Measurements from ENCODE around the gene LANCL3. TPM values are rescaled to one million over a fixed set of nuclear protein-coding genes. Genes with fewer than 3 reads are reported as not detected.
"Not testable (repeated sequence)": the region's sequence is repeated elsewhere in the genome, so short reads cannot be mapped to it uniquely, and the experiment has no call there.

Gene LANCL3
- total and polyA plus RNA-seq, 2 donors (not counting 1 experiment from before 2014, with no cell fraction given), result 0.04 to 0.12 TPM

DNA sequence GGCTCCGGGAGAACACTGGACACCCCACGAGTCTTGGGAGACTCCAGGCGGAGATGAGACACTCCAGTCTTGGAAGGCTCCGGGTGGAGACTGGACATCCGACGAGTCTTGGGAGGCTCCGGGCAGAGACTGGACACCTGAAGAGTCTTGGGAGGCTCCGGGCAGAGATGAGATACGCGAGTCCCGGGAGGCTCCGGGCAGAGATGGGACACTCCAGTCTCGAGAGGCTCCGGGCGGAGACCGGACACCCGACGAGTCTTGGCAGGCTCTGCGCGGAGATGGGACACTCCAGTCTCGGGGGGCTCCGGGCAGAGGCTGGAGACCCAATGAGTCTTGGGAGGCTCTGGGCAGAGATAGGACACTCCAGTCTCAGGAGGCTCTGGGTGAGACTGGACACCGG is 28.1 kb upstream of the LANCL3 start:
- intact Hi-C loops (cut with micrococcal nuclease), result no loop called here
- no peak for DNase-seq
- Histone ChIP-seq H3K36me3 (replicated peaks in 1 of 2; ENCODE audit: control extremely low read depth in 1 of 2, control insufficient read depth in 1 of 2, extremely low read depth in 1 of 2, insufficient read depth in 2 of 2, low read length in 1 of 2) (no peaks in the 10 kb centered on the region), H3K27me3 (replicated peaks in 1 of 4; ENCODE audit: control extremely low read depth in 1 of 4, control insufficient read depth in 3 of 4, insufficient read depth in 4 of 4, low read length in 3 of 4) (no peaks in the 10 kb centered on the region), H3K9ac (ENCODE audit: low read length) (no peak overlapping the region), H2AFZ (ENCODE audit: insufficient read depth, low read depth, low read length, poor library complexity, severe bottlenecking) (no peak overlapping the region), H3K4me1 (ENCODE audit: control insufficient read depth in 2 of 2, insufficient read depth in 2 of 2, low read length in 2 of 2) (no peaks in the 10 kb centered on the region), H3K4me2 (replicated peaks; ENCODE audit: low read depth, low read length, poor library complexity, severe bottlenecking) (no peak overlapping the region), H4K20me1 (ENCODE audit: control insufficient read depth, insufficient read depth, low read length, poor library complexity, severe bottlenecking) (no peaks in the 10 kb centered on the region), H3K79me2 (ENCODE audit: control insufficient read depth, insufficient read depth, low read length) (no peaks in the 10 kb centered on the region), H3K4me3 (ENCODE audit: control extremely low read depth in 1 of 5, extremely low read depth in 1 of 5, insufficient read depth in 1 of 5, low read depth in 2 of 5, low read length in 4 of 5) (no peak overlapping the region), H3K27ac (ENCODE audit: low read length in 2 of 2) (no peak overlapping the region), H3K9me3 (ENCODE audit: control extremely low read depth in 1 of 3, control insufficient read depth in 2 of 3, insufficient read depth in 1 of 3, low read length in 2 of 3) (peaks cover 0 to 11% (median 0%) of the 10 kb centered on the region in 3 donors)
- Mint-ChIP-seq H3K27me3 (no peaks in the 10 kb centered on the region), H3K4me3 (no peak overlapping the region), H3K9me3 (ENCODE audit: insufficient read depth) (no peaks in the 10 kb centered on the region), H3K27ac (no peak overlapping the region), H3K4me1 (no peaks in the 10 kb centered on the region)
- 97% methylated on average over 23 of the region's 23 CpGs for WGBS (ENCODE audit: insufficient coverage)
- no peak for TF ChIP-seq EZH2 (IDR thresholded peaks at IDR 0.05; ENCODE audit: borderline replicate concordance, insufficient read depth, low read depth, low read length, poor library complexity, severe bottlenecking)
- TF ChIP-seq, protein P1, sequence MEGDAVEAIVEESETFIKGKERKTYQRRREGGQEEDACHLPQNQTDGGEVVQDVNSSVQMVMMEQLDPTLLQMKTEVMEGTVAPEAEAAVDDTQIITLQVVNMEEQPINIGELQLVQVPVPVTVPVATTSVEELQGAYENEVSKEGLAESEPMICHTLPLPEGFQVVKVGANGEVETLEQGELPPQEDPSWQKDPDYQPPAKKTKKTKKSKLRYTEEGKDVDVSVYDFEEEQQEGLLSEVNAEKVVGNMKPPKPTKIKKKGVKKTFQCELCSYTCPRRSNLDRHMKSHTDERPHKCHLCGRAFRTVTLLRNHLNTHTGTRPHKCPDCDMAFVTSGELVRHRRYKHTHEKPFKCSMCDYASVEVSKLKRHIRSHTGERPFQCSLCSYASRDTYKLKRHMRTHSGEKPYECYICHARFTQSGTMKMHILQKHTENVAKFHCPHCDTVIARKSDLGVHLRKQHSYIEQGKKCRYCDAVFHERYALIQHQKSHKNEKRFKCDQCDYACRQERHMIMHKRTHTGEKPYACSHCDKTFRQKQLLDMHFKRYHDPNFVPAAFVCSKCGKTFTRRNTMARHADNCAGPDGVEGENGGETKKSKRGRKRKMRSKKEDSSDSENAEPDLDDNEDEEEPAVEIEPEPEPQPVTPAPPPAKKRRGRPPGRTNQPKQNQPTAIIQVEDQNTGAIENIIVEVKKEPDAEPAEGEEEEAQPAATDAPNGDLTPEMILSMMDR (IDR thresholded peaks at IDR 0.05), result no peak
- no peak for ATAC-seq (ENCODE audit: low read depth)
- CTCF ChIA-PET, result no interaction called here
- POLR2A ChIA-PET, result no interaction called here

DNA sequence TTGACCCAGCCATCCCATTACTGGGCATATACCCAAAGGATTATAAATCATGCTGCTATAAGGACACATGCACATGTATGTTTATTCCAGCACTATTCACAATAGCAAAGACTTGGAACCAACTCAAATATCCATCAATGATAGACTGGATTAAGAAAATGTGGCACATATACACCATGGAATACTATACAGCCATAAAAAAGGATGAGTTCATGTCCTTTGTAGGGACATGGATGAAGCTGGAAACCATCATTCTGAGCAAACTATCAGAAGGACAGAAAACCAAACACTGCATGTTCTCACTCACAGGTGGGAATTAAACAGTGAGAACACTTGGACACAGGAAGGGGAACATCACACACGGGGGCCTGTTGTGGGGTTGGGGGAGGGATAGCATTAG is 26.9 kb upstream of the LANCL3 start:
- H3K4me1 Mint-ChIP-seq; H3K4me3 Mint-ChIP-seq; H3K9ac ChIP-seq (ENCODE audit: low read length); H4K20me1 ChIP-seq (ENCODE audit: control insufficient read depth, insufficient read depth, low read length, poor library complexity, severe bottlenecking); H3K27ac Mint-ChIP-seq; ATAC-seq (ENCODE audit: low read depth); H3K4me2 ChIP-seq (replicated peaks; ENCODE audit: low read depth, low read length, poor library complexity, severe bottlenecking); H3K79me2 ChIP-seq (ENCODE audit: control insufficient read depth, insufficient read depth, low read length); CTCF ChIA-PET; H3K9me3 Mint-ChIP-seq (ENCODE audit: insufficient read depth); H3K4me1 ChIP-seq (ENCODE audit: control insufficient read depth in 2 of 2, insufficient read depth in 2 of 2, low read length in 2 of 2); H2AFZ ChIP-seq (ENCODE audit: insufficient read depth, low read depth, low read length, poor library complexity, severe bottlenecking); POLR2A ChIA-PET; intact Hi-C loops (cut with micrococcal nuclease); H3K27me3 ChIP-seq (replicated peaks in 1 of 4; ENCODE audit: control extremely low read depth in 1 of 4, control insufficient read depth in 3 of 4, insufficient read depth in 4 of 4, low read length in 3 of 4); DNase-seq; H3K4me3 ChIP-seq (ENCODE audit: control extremely low read depth in 1 of 5, extremely low read depth in 1 of 5, insufficient read depth in 1 of 5, low read depth in 2 of 5, low read length in 4 of 5); H3K36me3 ChIP-seq (replicated peaks in 1 of 2; ENCODE audit: control extremely low read depth in 1 of 2, control insufficient read depth in 1 of 2, extremely low read depth in 1 of 2, insufficient read depth in 2 of 2, low read length in 1 of 2); H3K27ac ChIP-seq (ENCODE audit: low read length in 2 of 2); H3K27me3 Mint-ChIP-seq: not testable (repeated sequence)
- no CpG with 5 or more reads among the region's 1 CpG for WGBS (ENCODE audit: insufficient coverage)
- peaks cover 0 to 11% (median 0%) of the 10 kb centered on the region in 3 donors for H3K9me3 ChIP-seq (ENCODE audit: control extremely low read depth in 1 of 3, control insufficient read depth in 2 of 3, insufficient read depth in 1 of 3, low read length in 2 of 3)

All from B cell (primary cell).